ENCODE results near the gene BAHCC1.
A peak's percentile ranks its signal among the peaks of the same experiment; 100 is the strongest.

BAHCC1 gene

DNA sequence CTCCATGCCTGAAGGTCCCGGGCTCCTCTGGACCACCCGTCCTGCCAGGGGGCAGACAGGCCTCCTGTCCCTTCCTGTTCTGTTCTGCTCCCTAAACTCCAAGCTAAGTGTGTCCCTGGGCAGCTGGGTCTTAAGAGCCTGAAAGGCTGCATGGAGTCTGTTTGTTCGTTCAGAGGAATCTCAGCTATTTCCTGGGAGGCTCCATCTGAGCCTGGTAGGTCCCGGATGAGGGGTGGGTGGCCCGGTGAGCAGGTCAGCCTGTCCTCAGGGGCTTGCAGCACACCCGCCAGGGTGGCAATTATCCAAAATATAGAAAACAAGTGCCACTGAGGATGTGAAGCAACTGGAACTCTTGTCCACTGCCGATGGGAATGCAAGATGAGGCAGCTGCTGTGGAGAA is 104.8 kb downstream of the BAHCC1 start:
- no peak for DNase-seq

DNA sequence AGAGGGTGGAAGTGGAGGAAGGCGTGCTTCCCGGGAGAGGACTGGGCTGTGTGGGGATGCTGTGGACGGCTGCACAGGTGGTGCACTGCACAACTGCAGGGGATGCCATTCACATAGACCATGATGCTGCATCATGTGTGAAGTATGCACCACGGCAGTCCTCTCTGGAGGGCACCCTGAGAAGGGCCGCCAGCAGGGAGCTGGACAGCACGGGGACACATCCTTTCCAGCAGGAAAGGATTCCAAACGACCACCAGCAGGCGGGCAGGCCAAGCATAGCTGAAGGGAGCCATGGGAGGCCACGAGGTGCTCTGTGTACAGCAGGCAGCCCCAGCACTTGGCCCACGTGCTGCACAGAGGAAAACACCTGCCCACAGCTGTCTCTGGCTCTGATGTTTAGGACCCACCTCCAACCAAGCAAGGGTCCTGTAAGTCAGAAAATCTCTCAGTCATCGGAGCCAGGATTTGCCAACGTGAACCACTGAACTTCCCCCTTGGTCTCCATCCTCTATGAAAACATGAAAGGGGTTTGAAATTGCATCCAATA is 107.3 kb downstream of the BAHCC1 start:
- DNase-seq, result no peak

DNA sequence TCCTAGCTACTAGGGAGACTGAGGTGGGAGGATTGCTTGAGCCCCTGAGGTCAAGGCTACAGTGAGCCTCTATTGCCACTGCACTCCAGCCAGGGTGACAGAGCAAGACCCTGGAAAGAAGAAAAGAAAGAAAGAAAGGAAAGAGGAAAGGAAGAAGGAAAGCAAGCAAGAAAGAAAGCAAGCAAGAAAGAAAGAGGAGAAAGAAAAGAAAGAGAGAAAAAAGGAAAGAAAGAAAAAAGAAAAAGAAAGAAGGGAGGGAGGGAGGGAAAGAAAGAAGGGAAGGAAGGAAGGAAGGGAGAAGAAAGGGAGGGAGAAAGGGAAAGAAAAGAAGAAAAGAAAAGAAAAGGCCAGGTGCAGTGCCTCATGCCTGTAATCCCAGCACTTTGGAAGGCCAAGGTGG is 108.4 kb downstream of the BAHCC1 start:
- no peak for DNase-seq

DNA sequence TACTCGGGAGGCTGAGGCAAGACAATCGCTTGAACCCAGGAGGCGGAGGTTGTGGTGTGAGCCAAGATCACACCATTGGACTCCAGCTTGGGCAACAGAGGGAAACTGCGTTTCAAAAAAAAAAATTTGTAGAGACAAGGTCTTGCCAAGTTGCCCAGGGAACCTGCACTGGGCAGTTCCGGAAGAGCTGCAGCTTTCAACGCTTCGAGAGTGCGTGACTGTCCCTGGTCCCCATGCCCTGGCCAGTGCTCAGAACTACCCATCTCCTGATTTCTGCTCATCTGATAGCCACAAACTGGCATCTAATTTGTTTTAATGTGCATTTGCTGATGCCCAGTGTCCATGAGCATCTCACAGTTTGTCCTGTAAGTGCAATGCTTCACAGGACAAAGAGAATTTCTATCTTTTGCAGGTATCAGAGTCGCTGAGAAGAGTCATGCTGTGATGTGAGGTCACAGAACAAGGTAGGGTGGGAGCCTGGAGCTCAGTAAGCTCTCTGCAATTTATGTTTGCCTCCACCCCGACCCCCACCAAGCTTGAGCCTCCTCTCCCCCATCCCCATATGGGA is 113.5 kb downstream of the BAHCC1 start:
- no peak for DNase-seq

DNA sequence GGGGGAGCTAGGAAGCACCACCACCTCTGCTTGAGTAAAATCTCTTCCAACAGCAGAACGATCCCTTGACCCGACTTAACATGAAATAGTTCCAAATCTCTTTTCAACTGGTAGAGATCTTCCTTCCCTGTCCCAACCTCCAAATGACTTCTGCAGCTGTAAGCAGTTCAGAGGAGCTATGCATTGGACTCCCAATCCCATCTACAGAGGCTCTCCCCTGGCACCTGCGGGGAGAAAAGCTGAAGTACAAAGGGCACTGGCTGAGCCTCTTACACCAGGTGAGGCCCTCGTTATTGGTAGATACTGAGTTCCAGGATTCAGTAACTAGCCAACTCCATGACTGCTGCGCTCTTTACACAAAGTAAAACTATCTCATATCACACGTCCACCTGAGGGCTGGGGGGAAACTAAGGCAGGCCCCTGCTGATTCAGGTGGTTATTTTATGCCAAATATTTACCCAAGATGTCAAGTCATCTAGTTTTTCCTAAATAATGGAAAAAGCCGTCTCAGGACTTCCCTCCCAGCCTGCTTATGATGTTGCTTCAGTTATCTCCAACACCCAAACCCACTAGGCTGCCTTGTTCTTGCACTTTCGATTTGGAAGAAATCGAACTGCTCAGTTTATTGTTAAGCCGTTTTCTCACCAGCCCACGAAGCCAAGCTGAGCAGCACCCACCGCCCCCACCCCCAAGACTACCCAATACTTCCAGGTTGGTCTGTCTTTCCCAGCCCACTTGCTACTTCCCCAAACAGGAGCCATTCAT is 114.1 kb downstream of the BAHCC1 start:
- DNase-seq, result peak; percentile 43 to 72

DNA sequence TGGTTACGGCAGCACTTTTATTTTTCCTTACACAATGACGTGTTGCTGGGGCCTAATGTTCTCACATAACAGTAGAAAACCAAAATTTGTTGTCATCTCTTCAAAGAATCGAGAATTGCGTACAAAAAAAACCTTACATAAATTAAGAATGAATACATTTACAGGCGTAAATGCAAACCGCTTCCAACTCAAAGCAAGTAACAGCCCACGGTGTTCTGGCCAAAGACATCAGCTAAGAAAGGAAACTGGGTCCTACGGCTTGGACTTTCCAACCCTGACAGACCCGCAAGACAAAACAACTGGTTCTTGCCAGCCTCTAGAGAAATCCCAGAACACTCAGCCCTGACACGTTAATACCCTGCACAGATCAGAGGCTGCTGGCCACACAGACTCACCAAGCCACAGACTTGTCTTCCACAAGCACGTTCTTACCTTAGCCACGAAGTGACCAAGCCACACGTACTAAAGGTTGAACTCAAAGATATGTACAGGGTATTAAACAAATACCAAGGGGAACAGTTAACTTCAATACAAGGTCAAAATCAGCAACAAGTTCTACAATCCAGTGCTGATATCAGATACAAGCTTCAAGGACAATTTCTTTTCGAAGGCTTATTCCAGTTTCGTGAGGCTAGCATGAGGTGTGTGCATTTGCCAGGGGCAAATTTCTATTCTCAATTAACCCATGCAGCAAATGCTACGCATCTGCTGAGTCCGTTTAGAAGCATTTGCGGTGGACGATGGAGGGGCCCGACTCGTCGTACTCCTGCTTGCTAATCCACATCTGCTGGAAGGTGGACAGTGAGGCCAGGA is 114.9 kb downstream of the BAHCC1 start:
- peak; percentile 14 to 33 for DNase-seq

DNA sequence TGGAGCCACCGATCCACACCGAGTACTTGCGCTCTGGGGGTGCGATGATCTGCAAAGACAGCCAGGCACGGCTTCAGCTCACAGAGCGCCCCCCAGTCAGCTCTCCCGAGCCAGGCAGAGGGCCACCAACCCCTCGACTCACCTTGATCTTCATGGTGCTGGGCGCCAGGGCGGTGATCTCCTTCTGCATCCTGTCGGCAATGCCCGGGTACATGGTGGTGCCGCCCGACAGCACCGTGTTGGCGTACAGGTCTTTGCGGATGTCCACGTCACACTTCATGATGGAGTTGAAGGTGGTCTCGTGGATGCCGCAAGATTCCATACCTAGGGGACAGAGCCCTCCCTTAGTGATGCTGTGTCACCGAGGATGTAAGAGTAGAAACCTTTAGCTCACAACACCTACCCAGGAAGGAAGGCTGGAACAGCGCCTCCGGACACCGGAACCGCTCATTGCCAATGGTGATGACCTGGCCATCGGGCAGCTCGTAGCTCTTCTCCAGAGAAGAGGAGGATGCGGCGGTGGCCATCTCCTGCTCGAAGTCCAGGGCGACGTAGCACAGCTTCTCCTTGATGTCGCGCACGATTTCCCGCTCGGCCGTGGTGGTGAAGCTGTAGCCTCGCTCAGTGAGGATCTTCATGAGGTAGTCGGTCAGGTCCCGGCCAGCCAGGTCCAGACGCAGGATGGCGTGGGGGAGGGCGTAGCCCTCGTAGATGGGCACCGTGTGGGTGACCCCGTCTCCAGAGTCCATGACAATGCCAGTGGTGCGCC is 115.7 kb downstream of the BAHCC1 start:
- peak in 1 of 2 donors; percentile 20 for DNase-seq

DNA sequence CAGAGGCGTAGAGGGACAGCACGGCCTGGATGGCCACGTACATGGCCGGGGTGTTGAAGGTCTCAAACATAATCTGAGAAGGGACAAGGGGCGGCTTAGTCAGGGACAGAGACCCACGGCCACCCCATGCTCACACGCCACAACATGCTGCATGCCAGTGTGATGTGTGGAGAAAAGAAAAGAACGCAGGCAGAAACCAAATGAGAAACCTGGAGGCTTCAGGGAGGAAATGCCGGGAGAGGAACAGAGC is 116.2 kb downstream of the BAHCC1 start:
- no peak for DNase-seq

DNA sequence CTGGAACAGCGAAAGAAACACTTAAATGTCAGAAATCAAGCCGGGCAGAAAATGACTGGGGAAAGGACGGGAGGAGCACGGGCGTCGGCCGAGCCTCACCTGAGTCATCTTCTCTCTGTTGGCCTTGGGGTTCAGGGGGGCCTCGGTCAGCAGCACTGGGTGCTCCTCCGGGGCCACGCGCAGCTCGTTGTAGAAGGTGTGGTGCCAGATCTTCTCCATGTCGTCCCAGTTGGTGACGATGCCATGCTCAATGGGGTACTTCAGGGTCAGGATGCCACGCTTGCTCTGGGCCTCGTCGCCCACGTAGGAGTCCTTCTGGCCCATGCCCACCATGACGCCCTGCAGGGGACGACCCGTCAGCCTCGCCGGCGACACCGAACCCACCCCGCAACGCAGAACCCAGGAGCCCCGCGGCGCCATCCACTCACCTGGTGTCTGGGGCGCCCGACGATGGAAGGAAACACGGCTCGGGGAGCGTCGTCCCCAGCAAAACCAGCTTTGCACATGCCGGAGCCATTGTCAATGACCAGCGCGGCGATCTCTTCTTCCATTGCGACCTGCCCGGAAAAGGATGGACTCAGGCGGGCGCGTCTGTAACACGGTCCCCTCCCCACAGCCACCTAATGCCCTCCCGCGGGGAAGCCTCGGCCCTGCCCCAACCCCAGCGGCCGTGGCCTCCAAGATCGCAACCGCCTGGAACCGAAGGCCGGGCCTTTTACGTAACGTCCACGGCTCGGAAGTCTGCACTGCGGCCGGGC is 116.7 kb downstream of the BAHCC1 start:
- peak; percentile 36 to 39 for DNase-seq

DNA sequence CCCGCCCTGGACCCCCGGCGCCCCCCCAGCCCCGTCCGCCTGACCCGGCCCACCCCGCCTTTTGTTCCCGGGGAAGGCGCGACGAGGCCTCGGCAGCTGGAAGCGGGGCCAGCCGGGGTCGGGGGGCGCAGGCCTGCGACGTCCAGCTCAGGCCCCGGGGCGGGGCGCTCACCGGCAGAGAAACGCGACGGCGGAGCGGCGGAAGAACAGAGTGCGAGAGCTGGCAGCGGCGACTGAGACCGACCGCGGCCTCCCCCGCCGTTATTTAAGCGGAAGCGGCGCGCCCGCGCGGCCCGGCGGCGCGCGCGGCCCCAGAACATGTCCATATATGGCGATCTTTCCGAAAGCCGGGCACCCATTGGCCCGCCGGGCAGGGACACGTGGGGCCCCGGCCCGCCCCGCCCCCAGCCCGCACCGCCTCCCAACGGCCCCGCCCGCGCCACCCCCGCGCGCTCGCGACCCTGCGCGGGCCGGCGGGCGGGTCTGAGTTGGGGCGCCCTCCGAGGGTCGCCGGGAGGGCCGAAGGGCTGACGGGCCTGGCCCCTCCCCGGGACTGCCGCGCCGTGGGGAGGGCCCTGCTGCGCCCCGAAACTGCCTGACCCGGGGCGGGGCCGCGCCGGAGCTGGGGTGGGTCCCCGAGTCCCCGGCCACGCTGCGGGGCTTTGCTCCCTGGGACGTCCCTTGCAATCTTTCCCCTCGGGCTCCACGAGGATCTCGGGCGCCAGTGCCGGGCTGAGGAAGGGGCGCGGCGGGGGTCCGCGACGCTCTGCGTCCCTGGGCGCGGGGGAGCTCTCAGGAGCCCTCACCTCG is 117.5 kb downstream of the BAHCC1 start, which contains the start of gene ACTG1:
Gene ACTG1 (minus strand): TSS at position 238 of the 810 bp plus-strand sequence. CDS start 445 bp downstream, outside the sequence.
- peak; percentile 86 to 93 for DNase-seq

DNA sequence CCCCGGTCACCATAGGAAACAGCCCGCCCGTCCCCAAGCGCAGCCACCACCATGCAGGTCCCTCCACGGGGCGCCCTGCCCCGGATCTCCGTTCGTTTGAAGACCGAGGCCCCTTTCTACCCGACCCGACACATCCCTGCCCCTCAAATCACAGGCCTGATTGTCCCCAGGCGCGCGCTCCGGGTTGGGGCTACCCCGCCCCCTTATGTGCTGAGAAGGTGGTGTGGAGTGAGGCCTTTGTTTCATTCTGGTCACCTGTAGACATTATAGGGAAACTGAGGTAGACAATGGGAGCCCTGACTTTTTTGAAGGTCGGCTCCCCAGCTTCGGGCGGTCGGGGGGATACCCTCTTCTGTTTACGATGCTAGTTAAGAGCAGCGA is 118.1 kb downstream of the BAHCC1 start:
- peak; percentile 21 to 31 for DNase-seq

DNA sequence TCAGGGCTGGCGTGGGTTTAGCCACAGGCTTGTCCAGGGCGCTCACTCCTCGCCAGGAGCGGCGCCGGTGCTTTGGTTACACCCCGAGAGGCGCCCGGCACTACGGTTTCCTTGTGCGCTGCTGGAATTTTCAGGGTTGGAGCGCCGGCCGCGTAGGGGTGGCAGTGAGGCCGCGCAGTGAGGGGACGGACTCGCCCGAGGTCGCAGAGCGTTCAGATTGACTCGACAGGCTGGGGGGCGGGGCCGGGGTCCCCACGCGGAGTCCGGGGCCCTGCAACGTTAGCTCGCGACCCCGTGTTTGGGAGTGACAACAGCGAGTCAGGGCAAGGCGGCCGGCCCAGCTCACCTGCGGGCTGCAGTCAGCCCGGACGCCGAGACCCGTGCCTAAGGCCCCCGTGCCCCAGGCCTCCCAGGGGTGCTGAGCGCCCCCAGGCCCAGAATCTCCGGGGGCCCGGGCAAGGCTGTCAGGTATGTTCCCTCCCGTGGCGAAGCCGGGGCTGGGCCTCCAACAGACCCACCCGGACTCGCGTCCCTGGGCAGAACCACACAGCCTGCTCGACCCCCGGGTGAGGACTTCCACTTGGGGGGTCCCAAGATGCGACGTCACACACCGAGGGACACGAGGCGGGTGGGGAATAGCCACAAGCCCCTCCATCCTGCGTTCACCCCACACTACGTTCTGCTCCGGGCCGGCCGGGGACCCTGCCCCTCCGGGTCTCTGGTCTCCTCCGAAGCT is 118.7 kb downstream of the BAHCC1 start:
- peak; percentile 45 to 47 for DNase-seq

DNA sequence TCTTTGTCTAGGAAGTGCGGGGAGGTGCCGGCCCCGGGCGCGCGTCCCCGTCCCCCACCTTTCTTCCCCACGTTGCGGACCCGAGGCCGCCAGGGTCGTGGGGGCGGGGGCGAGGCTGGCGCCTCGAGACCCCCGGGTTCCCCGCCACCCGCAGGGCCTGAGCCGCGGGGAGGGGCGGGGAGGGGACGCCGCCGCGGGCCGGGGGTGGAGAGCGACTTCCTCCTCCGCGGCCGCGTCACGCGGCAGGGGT is 119.2 kb downstream of the BAHCC1 start:
- no peak for DNase-seq

DNA sequence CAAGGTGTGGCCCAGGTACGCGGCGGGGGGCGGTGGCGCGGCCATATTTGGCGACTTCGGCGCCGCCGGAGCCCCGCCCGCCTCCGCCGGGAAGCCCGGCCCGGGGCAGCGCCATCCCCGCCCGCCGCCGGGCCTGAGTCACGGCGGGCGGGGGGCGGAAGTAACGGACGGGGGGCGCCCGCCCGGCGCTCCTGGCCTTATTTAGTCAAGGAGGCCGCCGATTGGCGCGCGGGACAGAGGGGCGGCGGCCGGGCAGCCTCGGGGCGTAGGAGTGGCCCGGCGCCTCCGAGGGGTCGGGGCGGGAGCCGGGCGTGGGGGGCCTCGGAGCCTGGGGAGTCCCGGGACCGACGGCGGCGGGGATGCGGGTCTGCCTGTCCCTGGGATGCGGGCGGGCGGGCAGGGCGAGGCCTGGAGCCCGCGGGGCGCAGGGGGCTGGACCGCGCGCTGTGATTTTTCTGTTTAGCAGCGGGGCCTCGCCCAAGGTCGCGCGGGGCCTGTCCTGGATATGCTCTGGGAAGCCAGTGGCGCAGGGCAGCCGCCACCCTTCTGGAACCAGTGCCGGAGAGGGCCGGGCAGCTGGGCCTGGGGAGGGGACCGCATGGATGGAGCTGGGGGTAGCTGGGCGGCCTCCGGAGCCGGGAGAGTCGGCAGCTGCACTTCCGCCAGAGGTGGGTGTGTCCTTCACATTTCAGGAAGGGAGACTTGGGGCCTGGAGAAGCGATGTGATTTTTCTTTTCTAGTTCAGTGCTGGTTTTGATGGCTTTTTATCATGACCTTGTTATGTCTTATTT is 119.7 kb downstream of the BAHCC1 start:
- DNase-seq, result peak; percentile 65 to 69

DNA sequence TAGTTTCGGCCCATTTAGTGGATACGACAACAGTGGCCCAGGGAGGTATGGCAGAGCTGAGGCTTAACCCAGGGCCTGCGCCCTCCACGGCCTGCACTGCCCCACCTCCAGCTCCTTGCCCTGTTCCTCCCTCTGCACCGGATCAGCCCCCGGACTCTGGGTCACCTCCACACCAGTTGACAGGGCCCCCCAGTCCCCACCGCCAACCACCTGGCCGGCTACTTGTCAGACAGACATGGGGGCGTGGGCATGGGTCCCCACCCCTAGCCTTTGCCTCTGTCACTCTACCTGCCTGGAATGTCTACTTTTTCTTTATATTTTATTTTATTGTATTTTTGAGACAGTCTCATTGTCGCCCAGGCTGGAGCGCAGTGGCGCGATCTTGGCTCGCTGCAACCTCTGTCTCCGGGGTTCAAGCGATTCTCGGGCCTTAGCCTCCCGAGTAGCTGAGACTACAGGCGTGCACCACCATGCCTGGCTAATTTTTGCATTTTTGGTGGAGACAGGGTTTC is 120.3 kb downstream of the BAHCC1 start:
- DNase-seq, result no peak

All from inflammatory macrophage treated with lipopolysaccharide for 1 hour (primary cell).